Karpas-422 (cell line): ENCODE data around the gene ANKS1B. TPM values are rescaled to one million over a fixed set of nuclear protein-coding genes. Genes with fewer than 3 reads are reported as not detected.
"Not testable (repeated sequence)": the region's sequence is repeated elsewhere in the genome, so short reads cannot be mapped to it uniquely, and the experiment has no call there.

Experiments
- DNase-seq: peaks from one replicate; pipeline ENCODE4 v3.0.0-alpha.2; 2015
- H2AFZ ChIP-seq: fragments of 200-600 bp; sonication (generic); 2 replicates; pipeline ENCODE4 v1.6.1; 2014; ENCODE audit warnings: antibody characterized with exemption, low read length, mixed read lengths
- H3K27ac ChIP-seq: fragments of 200-600 bp; sonication (generic); 2 replicates; pipeline ENCODE4 v1.5.1; 2014; ENCODE audit warnings: mild to moderate bottlenecking, low read length, moderate library complexity
- H3K27me3 ChIP-seq: fragments of 200-600 bp; sonication (generic); 2 replicates; pipeline ENCODE4 v1.6.1; 2014; ENCODE audit warnings: low read length, mixed read lengths
- H3K36me3 ChIP-seq: fragments of 200-600 bp; sonication (generic); 2 replicates; pipeline ENCODE4 v1.6.1; 2014; ENCODE audit warnings: low read length, mixed read lengths; ENCODE audit not compliant: insufficient read depth
- H3K4me1 ChIP-seq: fragments of 200-600 bp; sonication (generic); 2 replicates; pipeline ENCODE4 v1.6.1; 2014; ENCODE audit warnings: mild to moderate bottlenecking, low read length, mixed read lengths
- H3K4me2 ChIP-seq: fragments of 200-600 bp; sonication (generic); 2 replicates; pipeline ENCODE4 v1.6.1; 2014; ENCODE audit warnings: low read length, low read depth, mild to moderate bottlenecking; ENCODE audit not compliant: poor library complexity, severe bottlenecking
- H3K4me3 ChIP-seq: fragments of 200-600 bp; sonication (generic); 2 replicates; pipeline ENCODE4 v1.5.1; 2014; ENCODE audit warnings: mild to moderate bottlenecking, antibody characterized with exemption, low read length, mixed read lengths
- H3K79me2 ChIP-seq: fragments of 200-600 bp; sonication (generic); 2 replicates; pipeline ENCODE4 v1.6.1; 2014; ENCODE audit warnings: mild to moderate bottlenecking, low read length, mixed read lengths
- H3K9ac ChIP-seq: fragments of 200-600 bp; sonication (generic); 2 replicates; pipeline ENCODE4 v1.6.0; 2014; ENCODE audit warnings: low read length
- H3K9me2 ChIP-seq: fragments of 200-600 bp; sonication (generic), shearing (Covaris generic); replicated peaks from 2 replicates; pipeline ENCODE4 v1.6.0; 2014; ENCODE audit warnings: mild to moderate bottlenecking, low read length, moderate library complexity; ENCODE audit not compliant: insufficient read depth
- H3K9me3 ChIP-seq: fragments of 300-700, 200-600 bp; sonication (generic); 2 replicates; pipeline ENCODE4 v1.6.1; 2014; ENCODE audit warnings: low read length, mixed read lengths
- H4K20me1 ChIP-seq: fragments of 200-600 bp; sonication (generic); 2 replicates; pipeline ENCODE4 v1.6.1; 2014; ENCODE audit warnings: mild to moderate bottlenecking, antibody characterized with exemption, low read length, low read depth; ENCODE audit not compliant: insufficient read depth
- total RNA-seq: library from RNA; depleted of rRNA; stranded (reverse); fragments of >200 nt; shearing (Covaris generic); gene quantifications from 2 replicates; pipeline ENCODE4 v1.2.3, GENCODE V29; 2014; ENCODE audit warnings: low replicate concordance

The ANKS1B gene
- total RNA-seq, 1 experiment from 2014 or later = 23.4 TPM

DNA sequence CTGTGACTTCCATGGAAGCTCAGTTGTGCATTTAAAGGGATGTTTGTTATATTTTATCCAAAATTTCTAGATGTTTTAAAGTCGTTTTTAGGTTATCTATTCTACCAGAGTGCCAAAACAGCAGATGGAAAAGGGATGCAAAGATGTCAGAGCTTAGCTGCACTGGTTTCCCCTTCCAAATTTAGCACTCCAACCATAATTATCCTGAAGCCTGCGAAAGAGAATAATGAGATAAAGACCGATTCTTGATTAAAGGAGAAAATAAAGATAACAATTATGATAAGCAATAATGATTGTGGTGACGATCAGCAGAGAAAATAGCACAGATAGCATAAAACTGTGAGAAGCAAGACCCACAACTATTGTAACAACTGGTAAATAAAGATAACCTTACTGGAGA, 186.8 kb downstream of the ANKS1B start:
- H3K27me3 ChIP-seq, H2AFZ ChIP-seq, H3K36me3 ChIP-seq, H3K9ac ChIP-seq, H3K79me2 ChIP-seq, H3K9me2 ChIP-seq, H3K27ac ChIP-seq, H3K4me3 ChIP-seq, H3K4me2 ChIP-seq, H3K9me3 ChIP-seq, DNase-seq, H4K20me1 ChIP-seq: not testable (repeated sequence)
- peaks cover 25% of the 10 kb centered on the region for H3K4me1 ChIP-seq

DNA sequence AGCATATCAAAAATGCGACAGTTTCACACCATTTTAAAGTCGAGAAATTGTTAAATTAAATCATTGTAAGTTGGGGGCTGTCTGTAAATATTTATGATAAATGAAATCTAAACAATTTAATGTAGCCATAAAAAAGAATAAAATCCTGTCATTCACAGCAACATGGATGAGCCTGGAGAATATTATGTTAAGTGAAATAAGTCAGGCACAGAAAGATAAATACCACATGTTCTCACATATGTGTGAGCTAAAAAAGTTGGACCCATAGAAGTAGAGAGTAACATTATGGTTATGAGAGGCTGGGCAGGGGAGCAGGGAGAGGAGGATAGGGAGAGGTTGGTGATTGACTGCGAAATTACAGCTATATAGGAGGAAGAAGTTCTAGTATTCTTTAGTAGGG, 201.3 kb downstream of the ANKS1B start:
- Histone ChIP-seq H3K9me3 (no peaks in the 10 kb centered on the region), H3K9me2 (no peaks in the 10 kb centered on the region), H3K9ac (no peak overlapping the region), H3K27me3 (no peaks in the 10 kb centered on the region), H3K4me2 (no peak overlapping the region), H3K79me2 (no peaks in the 10 kb centered on the region), H3K4me1 (peaks cover 4% of the 10 kb centered on the region), H2AFZ (no peak overlapping the region), H3K4me3 (no peak overlapping the region), H3K36me3 (no peaks in the 10 kb centered on the region), H4K20me1 (no peaks in the 10 kb centered on the region), H3K27ac (no peak overlapping the region)
- DNase-seq = no peak

DNA sequence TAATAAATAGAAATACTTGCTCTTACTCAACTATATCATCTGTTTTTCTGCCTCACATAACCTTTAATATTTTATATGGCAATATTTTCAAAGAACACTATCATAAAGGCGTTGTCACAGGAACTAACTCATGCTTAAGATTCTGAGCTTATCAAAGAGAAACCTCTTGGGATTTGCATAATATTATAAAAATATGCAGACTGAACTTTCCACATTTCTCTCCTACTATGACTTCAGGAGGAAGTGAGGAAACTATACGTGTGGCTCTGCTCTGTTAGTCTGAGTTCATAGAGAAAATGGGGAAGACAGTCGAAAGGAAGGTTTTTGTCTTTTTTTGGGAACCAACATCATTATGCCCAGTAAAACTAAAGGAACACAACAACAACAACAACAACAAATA, 212.5 kb downstream of the ANKS1B start:
- peak overlapping the region; percentile 87 for H2AFZ ChIP-seq
- H3K79me2 ChIP-seq = no peaks in the 10 kb centered on the region
- H3K9me2 ChIP-seq = no peaks in the 10 kb centered on the region
- peaks cover 48% of the 10 kb centered on the region for H3K4me1 ChIP-seq
- DNase-seq = peak; percentile 79
- H3K9ac ChIP-seq = no peak overlapping the region
- H3K27ac ChIP-seq = peak overlapping the region; percentile 56
- H3K36me3 ChIP-seq = no peaks in the 10 kb centered on the region
- H3K27me3 ChIP-seq = no peaks in the 10 kb centered on the region
- H3K4me2 ChIP-seq = peak overlapping the region; percentile 52
- no peaks in the 10 kb centered on the region for H4K20me1 ChIP-seq
- peak overlapping the region; percentile 16 for H3K4me3 ChIP-seq
- H3K9me3 ChIP-seq = no peaks in the 10 kb centered on the region

DNA sequence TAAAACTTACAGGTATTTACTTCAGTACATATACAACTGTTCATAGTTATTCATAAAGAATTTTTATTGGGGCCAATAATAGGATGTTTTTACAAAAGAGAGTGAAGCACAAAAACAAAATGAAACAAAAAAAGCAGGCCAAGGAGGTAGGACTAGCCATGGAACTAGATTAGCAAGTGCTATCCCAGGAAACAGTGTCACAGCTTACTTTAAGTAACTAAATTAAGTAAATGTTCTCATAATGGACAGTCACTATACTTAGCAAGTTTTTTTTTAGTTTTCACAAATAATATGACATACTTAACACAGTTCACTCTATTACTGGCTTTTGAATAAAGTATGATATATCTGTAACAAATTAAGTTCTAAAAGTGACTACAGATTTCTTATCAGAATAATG, 213.1 kb downstream of the ANKS1B start:
- no peak overlapping the region for H3K9ac ChIP-seq
- H3K27me3 ChIP-seq = no peaks in the 10 kb centered on the region
- peaks cover 50% of the 10 kb centered on the region for H3K4me1 ChIP-seq
- H3K4me2 ChIP-seq = peak overlapping the region; percentile 52
- no peaks in the 10 kb centered on the region for H3K79me2 ChIP-seq
- no peak for DNase-seq
- no peaks in the 10 kb centered on the region for H4K20me1 ChIP-seq
- H3K27ac ChIP-seq = peak overlapping the region; percentile 56
- no peak overlapping the region; the same call in 1 of the 2 replicates for H3K4me3 ChIP-seq
- H3K36me3 ChIP-seq = no peaks in the 10 kb centered on the region
- no peaks in the 10 kb centered on the region for H3K9me3 ChIP-seq
- H2AFZ ChIP-seq = peak overlapping the region; percentile 87
- no peaks in the 10 kb centered on the region for H3K9me2 ChIP-seq

DNA sequence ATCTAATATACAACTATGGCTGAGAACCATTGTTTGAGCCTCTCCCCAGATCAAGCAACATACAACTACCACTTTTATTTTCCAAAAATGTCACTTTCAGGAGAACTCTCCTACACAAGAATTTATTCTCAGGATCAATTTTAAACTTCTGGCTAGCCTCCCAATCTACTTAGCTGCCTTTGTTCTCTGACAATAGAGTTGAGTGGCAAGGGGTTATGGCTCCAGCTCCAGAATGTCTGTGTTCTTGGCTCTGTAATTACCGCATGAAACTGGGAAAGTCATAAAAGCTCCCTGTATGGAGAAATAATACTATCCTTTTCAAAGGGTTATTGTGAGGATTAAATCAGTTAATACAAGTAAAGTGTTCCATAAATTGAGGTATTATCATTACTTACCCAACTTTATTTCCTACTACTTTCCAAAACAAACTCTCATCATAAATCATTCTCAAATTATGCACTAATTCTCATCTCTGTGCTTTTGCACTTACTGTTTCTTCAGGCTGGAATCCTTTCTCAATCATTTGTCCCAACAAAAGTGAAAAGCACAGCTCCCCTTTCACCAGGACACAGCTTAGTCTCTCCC, 215.2 kb downstream of the ANKS1B start:
- Histone ChIP-seq H3K4me2 (no peak overlapping the region), H3K4me1 (peaks cover 71% of the 10 kb centered on the region), H3K27me3 (no peaks in the 10 kb centered on the region), H3K9me3 (no peaks in the 10 kb centered on the region), H3K9me2 (no peaks in the 10 kb centered on the region), H3K36me3 (no peaks in the 10 kb centered on the region), H3K4me3 (no peak overlapping the region), H4K20me1 (no peaks in the 10 kb centered on the region), H3K9ac (no peak overlapping the region), H3K27ac (no peak overlapping the region; the same call in 1 of the 2 replicates), H3K79me2 (no peaks in the 10 kb centered on the region), H2AFZ (0 out of 2 replicates have a peak overlapping the region, but pooled peaks have one; percentile 88)
- DNase-seq = no peak

DNA sequence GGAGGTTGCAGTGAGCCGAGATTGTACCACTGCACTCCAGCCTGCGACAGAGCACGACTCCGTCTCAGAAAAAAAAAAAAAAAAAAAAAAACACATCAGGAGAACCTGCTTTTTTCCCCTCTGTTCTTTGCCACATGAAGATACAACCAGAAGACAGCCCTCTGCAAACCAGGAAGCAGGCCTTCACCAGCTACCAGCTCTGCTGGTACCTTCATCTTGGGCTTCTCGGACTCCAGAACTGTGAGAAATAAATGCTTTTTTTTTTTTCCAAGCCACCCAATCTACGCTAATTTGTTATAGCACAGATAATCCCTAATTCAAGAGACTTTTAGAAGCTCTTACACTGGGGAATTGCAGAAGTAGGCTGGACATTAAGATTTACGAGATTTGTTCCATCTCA, 216.0 kb downstream of the ANKS1B start:
- Histone ChIP-seq H2AFZ (peak overlapping the region; percentile 88; the same call in 1 of the 2 replicates), H3K4me2 (peak overlapping the region; percentile 7), H4K20me1 (no peaks in the 10 kb centered on the region), H3K36me3 (no peaks in the 10 kb centered on the region), H3K79me2 (no peaks in the 10 kb centered on the region), H3K4me3 (no peak overlapping the region), H3K9me3 (no peaks in the 10 kb centered on the region), H3K27me3 (no peaks in the 10 kb centered on the region), H3K9me2 (no peaks in the 10 kb centered on the region), H3K27ac (peak overlapping the region; percentile 42; the same call in 1 of the 2 replicates), H3K4me1 (peaks cover 71% of the 10 kb centered on the region), H3K9ac (peak overlapping the region; percentile 34)
- peak; percentile 59 for DNase-seq

DNA sequence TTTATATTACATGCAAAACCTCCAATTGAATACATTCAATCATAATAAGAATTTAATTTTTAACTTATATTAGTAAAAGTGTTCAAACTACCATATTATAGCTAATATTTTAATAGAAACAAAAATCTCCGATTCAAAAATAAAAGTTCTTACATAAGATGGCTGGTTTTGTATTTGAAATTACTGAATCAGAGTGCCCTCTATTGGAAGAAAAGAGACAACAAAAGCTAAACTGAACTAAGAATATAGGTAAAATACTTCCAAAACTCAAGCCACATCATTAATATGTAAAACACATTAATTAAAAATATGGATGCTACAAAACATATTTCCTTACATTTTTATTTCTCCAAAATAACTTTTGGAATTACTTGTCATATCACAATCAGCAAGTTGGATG, 216.9 kb downstream of the ANKS1B start:
- DNase-seq = peak; percentile 91
- Histone ChIP-seq H3K4me2 (peak overlapping the region; percentile 56), H3K9me3 (no peaks in the 10 kb centered on the region), H2AFZ (peak overlapping the region; percentile 57; the same call in 1 of the 2 replicates), H3K4me3 (no peak overlapping the region), H3K79me2 (no peaks in the 10 kb centered on the region), H4K20me1 (no peaks in the 10 kb centered on the region), H3K27ac (peak overlapping the region; percentile 91), H3K9ac (peak overlapping the region; percentile 49; the same call in 1 of the 2 replicates), H3K9me2 (no peaks in the 10 kb centered on the region), H3K36me3 (no peaks in the 10 kb centered on the region), H3K4me1 (peaks cover 68% of the 10 kb centered on the region), H3K27me3 (no peaks in the 10 kb centered on the region)

DNA sequence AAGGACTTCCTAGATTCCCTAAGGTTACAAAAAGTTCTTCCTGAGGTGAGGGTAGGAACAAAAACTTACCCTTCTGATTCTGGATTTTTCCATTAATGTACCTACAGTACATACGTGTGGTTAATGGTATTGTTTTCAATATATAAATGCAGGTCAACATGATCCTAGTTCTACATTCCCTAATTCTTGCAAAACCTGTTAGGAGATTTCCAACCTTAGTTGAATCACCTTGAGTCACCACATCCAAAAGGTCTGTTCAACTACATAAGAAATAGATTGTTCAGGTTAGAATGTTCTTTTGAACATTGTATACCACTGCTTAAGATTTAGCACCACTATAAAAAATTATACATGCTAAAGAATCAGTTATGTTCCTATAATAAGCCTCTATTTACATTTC, 218.3 kb downstream of the ANKS1B start:
- no peaks in the 10 kb centered on the region for H3K9me2 ChIP-seq

More for the DNA sequence above, 218.3 kb downstream of the ANKS1B start:
- Histone ChIP-seq H3K79me2 (no peaks in the 10 kb centered on the region), H3K4me1 (peaks cover 54% of the 10 kb centered on the region), H2AFZ (0 out of 2 replicates have a peak overlapping the region, but pooled peaks have one; percentile 23), H3K4me3 (peak overlapping the region; percentile 14), H4K20me1 (no peaks in the 10 kb centered on the region), H3K27me3 (no peaks in the 10 kb centered on the region), H3K36me3 (no peaks in the 10 kb centered on the region), H3K4me2 (peak overlapping the region; percentile 56), H3K9ac (peak overlapping the region; percentile 49), H3K27ac (peak overlapping the region; percentile 91), H3K9me3 (no peaks in the 10 kb centered on the region)
- no peak for DNase-seq
